GM21423 (cell line): ENCODE results near the gene IL17A.
"Not testable (repeated sequence)": the region's sequence is repeated elsewhere in the genome, so short reads cannot be mapped to it uniquely, and the experiment has no call there.

ENCODE experiments used
- ATAC-seq: cut with Tn5 transposase; IDR thresholded peaks from one replicate; pipeline ENCODE4 v1.9.1; 2021; ENCODE audit warnings: mild to moderate bottlenecking, moderate library complexity; ENCODE audit not compliant: unreplicated experiment

IL17A gene

DNA sequence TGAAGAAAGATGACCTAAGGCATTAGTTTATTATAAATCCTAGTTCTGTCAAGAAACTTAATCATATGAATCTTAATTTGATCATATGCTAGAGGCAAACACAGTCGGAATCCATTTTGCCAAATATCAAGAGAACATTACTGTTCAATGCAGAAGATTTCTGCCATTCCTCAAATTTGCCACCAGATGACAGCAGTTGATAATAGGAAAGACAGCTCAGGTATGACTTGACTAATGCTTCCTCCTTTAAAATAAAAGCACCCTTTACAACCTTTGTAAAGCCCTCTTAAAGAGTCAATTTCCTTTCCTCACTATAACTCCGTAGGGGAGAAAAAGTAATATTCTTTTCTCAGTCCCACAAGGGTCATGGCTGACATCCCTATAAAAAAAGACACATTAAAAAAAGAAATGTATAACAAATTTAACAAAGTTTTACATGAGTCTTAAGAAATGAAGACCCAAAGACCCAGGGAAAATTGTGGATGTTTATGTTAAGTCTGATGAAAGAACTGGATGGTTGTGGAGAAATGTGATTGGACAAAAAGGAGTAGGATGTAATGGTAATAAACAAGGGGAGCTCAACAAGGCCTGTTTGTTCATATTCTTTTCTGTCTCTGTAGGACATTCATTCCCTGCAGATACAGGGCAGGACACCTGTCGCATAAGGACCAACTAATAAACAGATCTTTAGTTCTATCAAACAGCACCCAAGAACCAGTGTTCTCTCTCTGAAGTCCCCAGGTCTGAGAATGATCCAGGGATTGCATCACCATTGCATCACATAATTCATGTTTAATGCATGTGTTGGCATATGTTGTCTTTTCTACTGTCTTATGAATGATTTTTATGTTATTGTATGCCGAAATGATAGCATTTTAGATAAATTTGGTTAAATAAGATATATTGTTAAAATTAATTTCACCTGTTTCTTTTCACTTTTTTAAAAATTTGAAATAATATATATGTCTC lies 23.0 kb upstream of the IL17A start:
- ATAC-seq, result peak; percentile 53

DNA sequence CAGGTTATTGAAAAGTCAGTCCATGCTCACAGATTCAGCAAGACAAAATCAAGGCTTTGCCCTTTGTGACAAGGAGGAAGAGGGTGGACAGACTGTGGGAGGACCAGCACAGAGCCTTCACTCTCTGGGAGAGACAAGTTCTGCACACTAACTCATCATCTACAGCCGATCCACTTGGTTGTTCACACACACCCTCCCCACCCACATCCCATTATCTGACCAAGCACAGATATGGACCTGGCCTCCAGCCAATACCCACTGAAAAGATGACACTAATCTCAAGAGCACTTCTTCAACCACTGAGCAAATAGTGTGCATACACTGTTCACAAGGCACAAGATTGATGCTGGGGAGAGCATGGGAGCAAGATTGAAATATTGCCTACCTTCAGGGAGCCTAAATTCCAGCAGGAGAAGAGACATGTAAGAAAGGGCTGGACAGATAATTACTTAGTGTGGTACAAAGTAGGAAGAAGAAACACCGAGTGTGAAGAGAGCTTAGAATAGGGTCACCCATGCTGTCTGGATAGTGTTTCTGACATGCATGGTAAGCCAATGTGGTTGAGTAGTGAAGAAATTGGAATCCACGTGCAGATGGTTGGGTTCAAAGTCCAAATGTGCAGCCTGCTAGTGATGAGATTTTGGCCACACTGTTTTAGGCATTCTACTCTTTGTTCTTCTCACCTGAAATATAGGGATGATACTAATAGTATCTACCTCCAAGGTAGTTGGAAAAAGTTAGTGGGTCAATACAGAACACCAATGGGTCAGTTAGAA lies 21.7 kb upstream of the IL17A start:
- ATAC-seq, result no peak

DNA sequence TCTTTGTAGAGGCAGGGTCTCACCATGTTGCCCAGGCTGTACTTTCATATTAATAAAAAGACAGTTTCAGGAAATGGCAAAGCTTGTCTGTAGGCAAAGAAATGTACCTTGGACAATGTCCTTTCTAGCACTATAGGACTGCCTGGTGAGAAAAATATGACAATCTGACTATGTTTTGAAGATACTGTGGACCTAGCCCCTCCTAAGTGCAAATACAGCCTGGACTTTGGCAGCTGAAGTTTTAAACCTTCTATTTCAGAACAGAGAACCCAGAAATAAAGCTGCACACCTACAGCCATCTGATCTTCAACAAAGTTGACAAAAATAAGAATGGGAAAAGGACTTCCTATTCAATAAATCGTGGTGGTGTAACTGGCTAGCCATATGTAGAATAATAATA lies 18.9 kb upstream of the IL17A start:
- no peak for ATAC-seq

DNA sequence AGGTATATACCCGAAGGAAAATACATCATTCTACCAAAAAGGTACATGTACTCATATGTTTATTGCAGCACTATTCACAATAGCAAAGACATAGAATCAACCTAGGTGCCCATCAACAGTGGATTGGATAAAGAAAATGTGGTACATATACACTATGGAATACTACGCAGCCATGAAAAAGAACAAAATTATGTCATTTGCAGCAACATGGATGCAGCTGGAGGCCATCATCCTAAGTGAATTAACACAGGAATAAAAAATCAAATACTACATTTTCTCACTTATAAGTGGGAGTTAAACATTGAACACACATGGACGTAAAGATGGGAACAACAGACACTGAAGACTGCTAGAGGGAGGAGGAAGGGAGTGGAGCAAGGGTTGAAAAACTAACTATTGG lies 17.8 kb upstream of the IL17A start:
- not testable (repeated sequence) for ATAC-seq

GRCh38 chr6:52174118-52174517 lies 12.1 kb upstream of the IL17A start:
- no peak for ATAC-seq

DNA sequence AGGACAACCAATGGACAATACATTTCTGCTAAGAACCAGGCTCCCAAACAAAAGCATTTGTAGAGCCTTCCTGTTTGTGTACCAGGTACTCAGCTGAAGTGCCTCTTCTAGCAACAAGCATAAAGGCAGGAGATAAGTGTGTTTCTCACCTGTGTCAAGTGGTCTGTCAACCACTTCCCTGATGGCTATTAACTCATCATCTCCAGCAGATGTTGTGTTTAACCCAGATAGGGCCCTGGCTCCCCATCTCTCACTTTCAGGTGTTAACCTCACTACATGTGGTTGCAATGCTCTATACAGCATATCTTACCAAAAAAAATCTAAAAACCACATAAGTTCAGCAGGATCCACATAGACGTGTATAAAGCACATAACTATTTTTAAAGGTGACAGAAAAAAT lies 9.6 kb upstream of the IL17A start:
- peak; percentile 74 for ATAC-seq

GRCh38 chr6:52177961-52178360 lies 8.2 kb upstream of the IL17A start:
- ATAC-seq, result no peak

DNA sequence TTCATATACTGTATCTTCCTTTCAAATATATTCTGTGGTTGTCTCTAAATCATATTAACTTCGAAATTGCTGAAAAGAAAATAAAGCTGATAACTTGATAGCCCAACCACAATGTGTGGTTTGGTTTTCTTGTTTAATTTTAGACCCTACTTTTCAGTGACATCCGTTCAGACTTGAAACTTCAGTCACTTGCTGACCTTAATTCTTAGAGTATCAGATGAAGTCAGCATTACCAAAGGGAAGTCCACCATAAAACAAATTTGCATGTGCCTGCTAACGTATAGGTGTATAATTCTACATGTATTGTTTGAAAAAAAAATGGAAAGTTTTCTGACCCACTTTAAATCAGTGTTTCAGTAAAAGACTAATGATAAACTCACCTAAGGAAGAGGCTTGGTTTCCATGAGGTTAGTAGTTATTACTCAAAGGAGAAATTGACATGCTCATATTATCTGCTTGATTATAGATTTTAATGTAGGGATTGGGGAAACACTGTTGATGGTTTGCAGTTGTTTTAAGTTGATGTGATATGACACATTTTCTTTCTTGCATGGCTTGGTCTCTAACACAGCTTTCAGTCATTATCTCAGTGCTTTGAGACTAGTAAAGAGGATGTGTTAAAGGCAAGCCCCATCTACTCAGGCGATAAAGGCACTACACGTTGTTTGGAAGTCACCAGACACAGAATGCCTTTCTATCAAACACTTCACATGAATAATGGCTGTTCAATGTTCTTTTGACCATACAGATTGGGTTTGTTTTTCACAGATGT lies 5.2 kb upstream of the IL17A start:
- ATAC-seq, result peak; percentile 69

DNA sequence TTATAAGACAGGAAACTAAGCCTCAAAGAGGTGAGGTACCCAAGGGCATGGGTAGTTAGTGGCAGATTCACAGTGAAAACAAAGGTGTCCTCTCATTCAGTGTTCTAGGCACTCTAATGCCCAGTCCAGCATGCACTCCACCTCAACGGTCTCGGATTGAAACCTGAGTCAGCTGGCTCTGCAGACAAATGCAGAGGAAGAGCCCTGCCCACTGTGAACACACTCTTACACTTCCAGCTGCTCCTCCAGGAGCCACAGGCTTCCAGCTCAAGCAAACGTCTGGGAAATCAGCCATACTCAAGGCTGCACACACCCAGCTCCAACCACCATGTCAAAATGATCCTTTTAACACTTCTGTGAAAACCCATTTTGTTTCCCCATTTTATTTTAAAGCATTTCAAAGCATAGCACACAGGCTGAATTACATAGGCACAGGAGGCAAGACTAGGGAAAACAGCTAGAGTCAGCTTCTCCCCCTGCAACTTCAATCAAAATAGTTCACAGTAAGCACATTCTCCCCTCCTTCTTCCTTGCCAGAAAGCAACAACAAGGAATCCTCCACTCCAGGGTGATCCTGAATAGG lies 3.0 kb upstream of the IL17A start:
- no peak for ATAC-seq

DNA sequence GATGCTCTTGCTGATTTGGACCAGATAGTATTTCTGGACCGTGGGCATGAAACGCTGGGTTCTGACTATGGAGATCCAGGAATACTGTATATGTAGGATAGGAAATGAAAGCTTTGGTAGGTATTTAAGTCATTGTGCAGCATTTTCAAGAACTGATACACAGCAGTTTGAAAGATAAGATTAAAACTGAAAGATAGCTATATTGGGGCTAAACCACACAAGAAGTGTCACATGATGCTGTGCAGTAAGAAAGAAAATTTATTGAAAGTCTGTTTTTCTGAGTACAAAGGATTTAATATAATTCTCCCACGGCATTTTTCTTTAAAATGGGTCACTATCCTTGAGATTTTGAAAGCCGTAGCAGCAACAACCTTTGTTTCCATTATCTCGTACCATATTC lies 305 bp downstream of the IL17A start:
- ATAC-seq, result no peak

DNA sequence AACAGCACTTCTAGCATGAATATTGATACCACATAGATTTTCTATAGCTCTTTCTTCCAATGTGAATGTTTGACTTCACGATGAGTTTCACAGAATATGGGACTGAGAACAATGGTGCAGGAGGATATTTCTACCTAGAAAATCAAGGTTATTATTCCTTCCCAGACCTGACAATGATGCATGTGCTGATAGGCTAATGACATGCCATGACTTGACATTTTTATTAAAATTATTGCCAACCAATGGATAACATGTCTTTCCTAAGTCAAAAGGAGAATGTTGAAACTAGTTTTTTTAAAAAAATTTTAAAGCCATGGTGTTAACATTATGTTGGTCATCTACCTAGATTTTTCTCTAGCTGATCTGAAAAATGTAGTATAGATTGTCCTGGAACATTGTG lies 923 bp downstream of the IL17A start:
- ATAC-seq, result no peak

DNA sequence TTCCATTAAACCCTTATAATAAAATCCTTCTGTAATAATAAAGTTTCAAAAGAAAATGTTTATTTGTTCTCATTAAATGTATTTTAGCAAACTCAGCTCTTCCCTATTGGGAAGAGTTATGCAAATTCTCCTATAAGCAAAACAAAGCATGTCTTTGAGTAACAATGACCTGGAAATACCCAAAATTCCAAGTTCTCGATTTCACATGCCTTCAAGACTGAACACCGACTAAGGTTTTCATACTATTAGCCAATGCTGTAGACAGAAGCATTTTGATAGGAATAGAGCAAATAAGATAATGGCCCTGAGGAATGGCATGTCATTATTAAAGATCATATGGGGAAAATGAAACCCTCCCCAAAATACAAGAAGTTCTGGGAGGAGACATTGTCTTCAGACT lies 3.8 kb downstream of the IL17A start:
- ATAC-seq, result no peak

GRCh38 chr6:52190409-52190808 lies 4.2 kb downstream of the IL17A start:
- ATAC-seq, result no peak

GRCh38 chr6:52191824-52192223 lies 5.6 kb downstream of the IL17A start:
- no peak for ATAC-seq

DNA sequence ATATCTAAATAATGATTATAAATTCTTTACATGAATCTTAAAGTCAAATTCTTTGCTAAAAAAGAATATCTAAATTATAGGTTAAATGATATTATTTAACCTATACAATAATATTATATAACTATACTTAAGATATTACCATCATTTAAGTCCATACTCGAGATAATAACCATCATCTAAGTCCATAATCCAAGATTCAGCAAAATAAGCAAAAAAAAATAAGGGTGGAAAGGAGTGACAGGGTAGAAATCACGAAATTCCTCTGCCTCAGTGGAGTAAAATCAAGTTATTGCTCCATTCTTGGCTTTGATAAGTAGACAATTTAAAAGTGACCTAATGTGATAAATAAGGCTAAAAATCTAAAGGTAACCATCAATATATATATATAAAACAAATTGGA lies 9.7 kb downstream of the IL17A start:
- no peak for ATAC-seq

DNA sequence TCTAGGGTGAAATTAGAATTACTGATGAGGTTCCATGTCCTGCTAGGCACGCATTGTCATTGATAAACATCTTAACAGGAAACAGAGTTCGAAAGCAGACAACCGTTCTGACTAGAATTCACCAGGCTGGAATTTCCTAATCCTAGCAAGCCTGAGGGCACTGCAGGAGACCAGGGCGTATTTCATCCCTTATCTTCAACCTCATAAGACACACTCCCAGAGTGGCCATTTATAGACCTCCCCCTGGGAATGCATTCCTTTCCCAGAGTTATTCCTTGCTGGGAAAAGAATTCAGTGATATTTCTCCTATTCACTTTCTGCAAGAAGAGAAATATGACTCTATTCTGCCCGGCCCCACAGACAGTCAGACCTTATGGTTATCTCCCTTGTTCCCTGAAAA lies 13.9 kb downstream of the IL17A start:
- ATAC-seq, result not testable (repeated sequence)

GRCh38 chr6:52201046-52201445 lies 14.9 kb downstream of the IL17A start:
- ATAC-seq, result no peak

- ATAC-seq, result no peak
Measured at GRCh38 chr6:52201493-52201892, 15.3 kb downstream of the IL17A start.

- no peak for ATAC-seq
Measured at GRCh38 chr6:52207066-52207465, 20.9 kb downstream of the IL17A start.

GRCh38 chr6:52208612-52209011 lies 22.4 kb downstream of the IL17A start:
- ATAC-seq, result no peak

DNA sequence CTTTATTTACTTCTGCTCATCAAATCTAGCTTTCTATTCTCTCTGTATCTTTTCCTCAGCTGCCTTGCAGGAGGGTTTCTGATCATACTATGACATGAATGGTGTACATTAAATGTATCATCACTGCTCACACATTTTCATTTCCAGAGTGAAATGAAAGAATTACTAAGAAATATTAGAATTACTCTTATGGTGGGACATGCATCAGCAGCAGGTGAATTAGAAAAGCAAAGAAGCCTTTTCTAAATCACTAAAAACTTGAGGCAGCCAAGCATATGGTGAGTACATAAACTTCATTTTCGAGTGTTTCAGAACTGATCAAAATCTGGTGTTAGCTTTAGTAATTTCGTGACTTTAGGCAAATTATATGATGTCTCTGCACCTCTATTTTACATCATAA lies 23.6 kb downstream of the IL17A start:
- no peak for ATAC-seq
